NCI-H2029 (cell line): ENCODE measurements around the gene SUFU.
"Not testable (repeated sequence)": the region's sequence is repeated elsewhere in the genome, so short reads cannot be mapped to it uniquely, and the experiment has no call there.

Experiments
- DNase-seq: peaks from one replicate; lab custom pipeline; 2025; lab: John Stamatoyannopoulos, UW

SUFU gene

GRCh38 chr10:102480396-102480795, 23.4 kb upstream of the SUFU start:
- no peak for DNase-seq

- no peak for DNase-seq
Observed at GRCh38 chr10:102484021-102484420, 19.8 kb upstream of the SUFU start.

- DNase-seq: no peak
Observed at GRCh38 chr10:102485093-102485784, 18.5 kb upstream of the SUFU start.

- DNase-seq: no peak
Observed at GRCh38 chr10:102491136-102491535, 12.6 kb upstream of the SUFU start.

GRCh38 chr10:102492344-102492939, 11.3 kb upstream of the SUFU start:
- DNase-seq: no peak

- no peak for DNase-seq
Observed at GRCh38 chr10:102492983-102493382, 10.8 kb upstream of the SUFU start.

- DNase-seq: no peak
Observed at GRCh38 chr10:102493771-102494170, 10.0 kb upstream of the SUFU start.

GRCh38 chr10:102497545-102497944, 6.2 kb upstream of the SUFU start:
- no peak for DNase-seq

GRCh38 chr10:102499356-102499755, 4.4 kb upstream of the SUFU start:
- DNase-seq: no peak

GRCh38 chr10:102500686-102501085, 3.1 kb upstream of the SUFU start:
- DNase-seq: not testable (repeated sequence)

GRCh38 chr10:102501201-102502028, 2.4 kb upstream of the SUFU start:
- DNase-seq: no peak

- peak; percentile 89 for DNase-seq
Observed at GRCh38 chr10:102502029-102502336, 1.8 kb upstream of the SUFU start.

GRCh38 chr10:102502337-102503151, 1.2 kb upstream of the SUFU start, which contains the start of gene ACTR1A:
Gene ACTR1A, minus strand, starts transcription at chr10:102502712. Its CDS starts 65 bp downstream, at chr10:102502647.
- peak; percentile 94 for DNase-seq

GRCh38 chr10:102504179-102504975, 605 bp downstream of the SUFU start:
- no peak for DNase-seq

- no peak for DNase-seq
Observed at GRCh38 chr10:102504976-102505300, 1.2 kb downstream of the SUFU start.

- DNase-seq: peak; percentile 44
Observed at GRCh38 chr10:102505462-102506115, 1.8 kb downstream of the SUFU start.

GRCh38 chr10:102507521-102507920, 3.7 kb downstream of the SUFU start:
- DNase-seq: no peak

- DNase-seq: no peak
Observed at GRCh38 chr10:102508506-102508905, 4.7 kb downstream of the SUFU start.

- no peak for DNase-seq
Observed at GRCh38 chr10:102509387-102509786, 5.6 kb downstream of the SUFU start.

- DNase-seq: no peak
Observed at GRCh38 chr10:102511583-102512274, 8.0 kb downstream of the SUFU start.
